Epidermal melanocyte (primary cell): Measurements from ENCODE around the gene TRAF3IP1.

Source experiments
- DNase-seq: peaks from one replicate; pipeline ENCODE4 v3.0.0; 2011; ENCODE audit warnings: low spot score; ENCODE audit not compliant: insufficient read length

Gene TRAF3IP1

DNA sequence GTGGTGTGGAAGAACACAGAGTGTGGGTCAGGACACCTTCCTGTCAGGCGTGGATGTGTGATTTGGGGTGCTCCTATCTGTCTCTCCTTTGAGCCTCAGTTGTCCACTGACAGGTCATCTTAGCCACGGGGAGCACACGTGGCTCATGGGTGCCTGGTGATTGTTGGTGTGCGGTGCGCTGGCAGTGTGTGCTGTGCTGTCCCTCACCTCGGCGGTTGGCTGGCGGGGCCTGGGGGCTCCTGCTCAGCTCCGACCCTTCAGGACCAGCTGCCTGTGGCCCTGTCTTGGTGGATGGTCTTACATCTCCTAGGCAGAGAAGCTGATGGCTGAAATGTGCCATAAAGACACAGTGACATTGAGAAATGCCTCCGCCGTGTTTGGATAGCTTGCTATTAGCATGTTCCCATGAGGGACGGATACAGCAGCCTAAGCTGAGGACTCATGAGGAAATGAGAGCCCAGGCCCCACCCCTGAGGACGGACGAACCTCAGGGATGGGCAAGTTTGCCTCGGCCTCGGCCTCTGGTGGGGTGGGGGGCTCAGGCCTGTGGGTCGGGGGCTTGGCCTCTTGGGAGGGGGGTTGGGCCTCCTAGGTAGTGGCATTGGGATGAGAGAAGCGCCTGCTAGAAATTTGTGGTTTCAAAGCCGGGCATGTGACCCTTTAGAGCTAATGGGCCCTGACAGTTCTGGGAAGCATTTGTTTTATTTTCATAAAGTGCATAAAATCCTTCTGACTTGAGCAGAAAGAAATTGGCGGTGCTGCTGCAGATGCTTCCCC, 86.1 kb downstream of the TRAF3IP1 start:
- DNase-seq = no peak

DNA sequence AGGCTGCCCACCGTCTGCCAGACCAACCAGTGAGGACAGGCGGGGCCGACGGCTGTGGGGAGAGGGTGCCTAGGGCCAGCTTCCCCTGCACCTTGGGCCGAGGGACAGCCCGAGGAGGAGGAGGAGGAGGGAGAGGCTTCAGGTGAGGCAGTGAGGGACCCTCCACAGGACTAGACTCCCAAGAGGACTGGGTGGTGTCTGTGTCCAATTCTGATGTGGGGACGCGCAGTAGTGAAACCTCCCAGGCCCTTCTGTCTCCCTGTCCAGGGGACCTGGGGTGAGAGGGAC, 86.6 kb downstream of the TRAF3IP1 start:
- DNase-seq = no peak

DNA sequence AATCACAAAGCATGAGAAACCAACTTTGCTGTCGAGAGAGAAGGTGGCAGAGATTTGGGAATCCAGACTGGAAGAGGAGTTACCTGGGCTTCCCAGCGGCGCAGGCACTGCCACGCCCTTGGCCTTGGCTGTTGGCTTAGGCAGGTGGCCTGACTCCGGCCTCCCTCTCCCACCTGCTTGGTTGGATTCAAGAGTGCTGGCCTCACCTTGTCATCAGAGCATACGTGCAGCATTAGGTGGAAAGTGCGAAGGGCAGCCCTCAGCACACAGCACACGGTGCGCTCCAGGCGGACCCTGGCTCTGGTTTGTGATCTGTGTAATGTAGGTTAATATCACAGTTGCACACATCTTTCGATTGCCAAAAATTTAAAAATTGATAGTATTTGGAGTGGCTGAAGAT, 87.2 kb downstream of the TRAF3IP1 start:
- DNase-seq = no peak

DNA sequence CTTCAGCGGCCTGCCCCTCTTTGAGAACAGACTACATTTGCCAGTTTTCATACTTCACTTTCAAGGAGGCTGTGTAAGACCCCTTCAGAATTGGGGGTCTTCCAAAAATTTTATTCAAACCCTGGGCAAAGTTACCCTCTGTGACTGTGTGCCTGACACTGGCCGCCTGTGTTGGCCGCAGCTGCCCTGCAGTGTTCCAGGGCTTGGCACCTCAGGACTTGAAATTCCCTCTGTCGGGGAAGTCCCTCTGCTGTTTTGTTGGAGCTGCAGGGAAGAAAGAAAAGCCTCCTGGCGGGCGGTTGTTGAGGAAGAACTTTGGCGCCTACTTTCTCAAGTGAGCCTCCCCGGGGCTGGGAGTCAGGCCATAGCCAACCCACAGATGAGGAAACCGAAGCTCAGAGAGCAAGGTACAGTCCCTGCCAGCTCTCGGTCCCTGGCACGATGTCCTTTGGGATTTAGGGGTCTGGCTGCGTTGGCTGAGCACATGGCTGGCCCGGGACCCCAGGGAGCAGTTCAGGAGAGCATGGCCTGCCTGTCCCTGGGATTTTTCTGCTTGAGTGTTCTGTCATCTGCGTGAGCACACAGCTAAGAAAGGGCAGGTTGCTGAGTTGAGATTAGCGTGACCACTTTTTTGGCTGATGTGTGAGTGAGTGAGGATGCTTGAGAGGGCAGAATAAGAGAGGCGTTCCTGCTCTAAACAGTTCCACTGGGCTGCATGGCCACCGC, 88.5 kb downstream of the TRAF3IP1 start:
- DNase-seq = no peak

- no peak for DNase-seq
Observed at GRCh38 chr2:238409341-238410199, 89.3 kb downstream of the TRAF3IP1 start.

DNA sequence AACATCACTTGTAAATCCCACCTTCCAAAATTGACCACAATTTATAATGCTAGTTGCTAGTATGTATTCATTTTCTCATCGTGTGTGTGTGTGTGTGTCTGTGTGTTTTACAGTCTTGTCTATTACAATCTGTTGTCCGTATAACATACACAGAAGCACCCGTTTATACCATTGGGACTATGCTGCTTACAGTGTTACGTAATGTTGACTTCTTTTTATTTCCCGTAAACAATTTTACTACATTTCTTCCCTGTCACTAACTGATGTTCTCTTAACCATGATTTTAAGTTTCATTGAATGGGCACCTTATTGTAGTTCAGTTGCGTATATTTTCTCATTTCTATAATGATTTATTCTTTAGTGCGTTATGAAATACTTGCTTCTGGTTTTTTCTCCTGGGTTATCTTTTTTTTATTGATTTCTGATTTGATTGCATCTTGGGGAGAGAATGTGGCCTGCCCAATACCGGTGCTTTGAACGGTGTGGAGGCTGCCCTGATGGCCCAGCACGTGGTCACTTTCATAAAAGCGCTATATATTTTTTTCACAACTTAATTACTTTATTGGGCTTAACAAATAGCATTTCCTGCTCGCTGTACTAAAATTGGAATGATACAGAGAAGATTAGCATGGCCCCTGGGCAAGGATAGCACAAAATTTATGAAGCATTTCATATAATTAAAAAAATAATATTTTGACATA, 91.9 kb downstream of the TRAF3IP1 start:
- DNase-seq = no peak

DNA sequence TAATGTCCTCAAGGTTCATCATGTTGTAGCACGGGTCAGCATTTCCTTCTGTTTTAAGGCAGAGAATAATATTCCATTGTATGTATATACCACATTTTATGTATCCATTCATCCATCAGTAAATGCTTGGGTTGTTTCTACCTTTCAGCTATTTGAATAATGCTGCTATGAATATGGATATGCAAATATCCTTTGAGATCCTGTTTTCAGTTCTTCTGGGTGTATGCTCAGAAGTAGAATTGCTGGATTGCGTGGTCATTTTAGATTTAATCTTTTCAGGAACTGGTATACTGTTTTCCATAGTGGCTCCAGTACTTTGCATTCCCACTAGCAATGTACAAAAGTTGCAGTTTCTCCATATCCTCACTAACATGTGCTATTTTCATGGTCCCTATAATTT, 93.0 kb downstream of the TRAF3IP1 start:
- no peak for DNase-seq

- no peak for DNase-seq
Observed at GRCh38 chr2:238415036-238415764, 94.9 kb downstream of the TRAF3IP1 start.

GRCh38 chr2:238415893-238416292, 95.6 kb downstream of the TRAF3IP1 start:
- DNase-seq = no peak

GRCh38 chr2:238418196-238418998, 98.1 kb downstream of the TRAF3IP1 start:
- DNase-seq = no peak

GRCh38 chr2:238418999-238419546, 98.8 kb downstream of the TRAF3IP1 start:
- DNase-seq = no peak

DNA sequence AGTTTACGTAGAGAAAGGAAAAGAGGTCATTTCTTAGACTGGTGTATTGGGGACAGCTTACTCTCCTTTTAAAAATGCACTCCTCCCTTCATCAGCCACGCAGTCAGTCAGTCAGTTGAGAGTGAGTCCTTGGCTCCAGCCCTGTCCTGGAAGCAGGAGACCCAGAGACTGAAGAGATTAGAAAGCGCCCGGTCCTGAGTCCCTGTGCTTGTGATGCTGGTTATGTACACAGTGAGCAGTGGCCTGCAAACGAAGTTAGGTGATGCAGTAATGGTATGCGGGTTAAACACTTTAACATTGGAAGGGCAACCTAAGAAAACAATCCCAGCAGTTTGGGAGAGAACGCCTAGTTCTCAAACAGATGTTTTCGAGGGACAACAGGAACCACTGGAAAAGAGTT, 100.1 kb downstream of the TRAF3IP1 start:
- no peak for DNase-seq

DNA sequence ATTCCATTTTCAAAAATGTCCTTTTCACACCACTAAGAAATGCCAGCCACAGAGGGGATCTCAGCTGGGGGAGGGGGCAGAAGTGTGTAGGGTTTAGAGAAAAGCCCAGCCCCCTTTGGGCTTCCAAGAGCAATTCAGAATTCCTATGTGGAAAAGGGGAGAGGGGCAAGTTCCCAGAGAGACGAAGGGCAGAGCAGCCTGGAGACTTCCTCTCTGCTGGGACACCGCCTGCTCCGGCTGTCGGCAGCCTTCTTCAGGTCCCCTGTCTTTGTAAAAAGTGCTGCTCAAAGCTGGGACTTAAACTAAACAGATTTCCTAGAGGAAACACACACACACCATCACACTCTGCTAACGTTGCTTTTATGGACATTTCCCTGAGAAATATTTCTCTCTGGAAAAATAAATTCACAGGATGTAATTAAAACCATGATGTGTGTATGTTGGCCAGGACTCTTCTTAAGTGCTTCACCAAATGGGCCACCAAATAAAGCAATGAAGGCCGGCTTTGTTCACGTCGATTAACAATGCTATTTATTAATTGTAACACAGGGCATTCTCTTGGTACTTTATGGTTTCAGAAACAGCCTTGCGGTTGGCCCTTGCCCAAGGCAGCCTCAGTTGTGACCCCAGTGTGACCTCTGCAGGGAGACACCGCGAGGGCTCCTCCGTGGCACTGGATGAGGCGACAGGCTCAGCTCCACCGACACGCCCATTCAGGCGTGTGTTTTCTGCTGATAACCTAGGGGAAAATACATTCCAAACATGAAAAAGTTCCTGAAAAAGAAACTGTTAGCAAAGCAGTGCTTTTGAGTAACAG, 100.8 kb downstream of the TRAF3IP1 start:
- no peak for DNase-seq

DNA sequence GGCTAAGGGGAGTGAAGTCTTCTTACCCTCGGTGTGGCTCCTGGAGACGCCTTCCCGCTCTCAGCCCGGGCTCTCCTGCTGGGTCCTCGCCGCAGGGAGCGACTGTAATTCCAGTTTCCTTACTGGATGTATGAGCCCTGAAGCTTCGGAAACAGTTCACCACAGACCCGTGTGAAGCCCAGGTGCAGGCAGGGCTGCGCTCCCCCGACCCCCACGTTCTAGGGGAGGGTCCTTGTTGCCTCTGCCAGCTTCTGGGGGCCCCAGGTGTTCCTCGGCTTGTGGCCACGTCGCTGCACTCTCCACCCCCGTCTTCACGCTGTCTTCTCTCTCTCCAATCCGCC, 101.3 kb downstream of the TRAF3IP1 start:
- DNase-seq = no peak

DNA sequence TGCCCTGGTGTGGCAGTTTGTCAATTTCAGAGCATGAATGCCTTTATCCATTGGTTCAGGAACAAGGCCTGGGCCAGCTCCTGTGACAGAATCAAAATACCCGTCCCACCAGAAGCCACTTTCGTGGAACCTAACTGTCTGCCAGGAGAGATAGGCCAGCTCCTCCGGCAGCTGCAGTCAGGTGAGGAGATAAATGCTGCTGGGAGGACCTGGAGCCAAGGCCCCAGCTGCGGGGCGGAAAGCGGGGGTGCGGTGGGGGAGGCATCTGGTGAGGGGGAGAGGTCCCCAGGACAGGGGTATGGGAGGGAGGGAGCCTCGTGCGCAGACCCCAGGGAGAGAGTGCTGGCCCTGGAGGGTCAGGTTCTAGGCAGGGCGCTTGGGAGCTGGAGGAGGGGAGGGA, 102.0 kb downstream of the TRAF3IP1 start:
- DNase-seq = no peak

DNA sequence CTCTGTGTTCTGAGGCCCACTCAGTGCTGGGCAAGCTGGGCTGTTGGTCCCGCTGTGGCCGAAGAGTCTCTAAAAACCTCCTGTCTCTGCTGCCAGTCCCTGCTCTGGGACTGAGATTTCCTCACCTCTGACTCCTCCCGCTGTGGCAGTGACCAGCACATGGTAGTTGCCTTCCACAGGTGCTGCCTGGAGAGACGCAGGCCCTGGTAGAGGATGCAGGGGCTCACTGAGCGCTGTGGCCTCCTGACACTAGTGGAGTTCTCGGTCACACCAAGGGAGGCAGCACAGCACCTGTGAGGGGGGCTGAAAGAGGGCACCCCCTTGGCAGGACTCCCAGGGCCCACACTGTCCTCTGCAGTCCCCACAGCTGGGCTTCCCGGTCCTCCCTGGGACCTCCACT, 102.6 kb downstream of the TRAF3IP1 start:
- DNase-seq = no peak

DNA sequence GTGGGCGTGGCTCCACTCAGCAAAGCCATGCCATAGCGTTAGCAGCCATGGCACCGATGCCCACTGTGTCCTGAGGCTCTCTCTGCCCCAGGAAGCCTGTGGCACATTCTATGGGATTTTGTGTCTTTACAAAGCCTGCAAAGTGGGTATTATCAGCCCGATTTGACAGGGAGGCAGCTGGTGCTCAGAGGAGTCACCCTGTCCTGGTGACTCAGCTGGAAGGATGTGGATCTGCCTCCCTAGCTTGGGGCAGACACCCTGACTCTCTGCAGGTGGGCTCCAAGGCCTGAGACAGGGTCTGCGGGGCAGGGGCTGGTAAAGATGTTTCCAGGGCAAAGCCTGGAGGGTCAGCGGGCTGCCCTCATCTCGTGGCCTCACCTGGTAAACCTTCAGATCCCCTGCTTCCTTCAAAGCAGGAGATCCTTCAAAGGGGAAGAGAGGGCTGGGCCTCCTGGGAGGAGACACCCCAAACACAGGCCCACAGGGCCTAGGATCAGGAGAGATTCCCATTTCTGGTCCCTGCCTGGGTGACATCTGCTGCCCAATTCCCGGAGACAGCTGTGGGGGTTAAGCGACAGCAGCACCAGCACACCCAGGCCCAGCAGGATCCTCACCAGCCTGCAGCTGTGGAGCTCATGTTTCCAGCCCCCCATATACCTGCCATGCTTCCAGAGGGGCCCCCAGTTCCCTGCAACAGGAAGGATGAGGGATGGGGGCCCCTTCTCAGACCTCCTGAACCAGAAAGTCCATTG, 103.4 kb downstream of the TRAF3IP1 start:
- no peak for DNase-seq

DNA sequence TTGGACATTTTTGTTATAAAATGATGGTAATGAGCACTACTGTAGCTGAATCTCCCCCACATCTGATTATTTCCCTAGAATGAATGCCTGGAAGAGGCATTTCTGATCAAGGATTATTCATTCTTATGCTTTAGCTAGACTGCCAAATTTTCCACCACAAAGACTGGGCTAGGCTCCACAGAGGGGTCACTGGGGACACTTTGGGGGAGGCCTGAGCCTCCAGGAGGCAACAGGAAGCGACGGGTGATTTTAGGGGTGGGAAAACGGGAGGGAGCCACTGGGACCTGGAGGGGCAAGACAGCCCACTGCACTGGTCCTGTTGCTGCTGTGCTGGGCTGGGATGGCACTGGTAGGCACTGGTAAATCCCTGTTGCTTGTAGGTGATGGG, 104.0 kb downstream of the TRAF3IP1 start:
- DNase-seq = no peak
